VCaP (cell line): Measurements from ENCODE around the gene DCAF5.

ENCODE experiments used
- H3K27ac ChIP-seq: fragments of 450-650 bp; 2 replicates; pipeline ENCODE4 v1.5.1; 2017
- TF ChIP-seq, protein P1 (sequence below): fragments of 450-650 bp; conservative IDR thresholded peaks from 2 replicates; pipeline ENCODE4 v1.5.1; 2017; ENCODE audit warnings: mild to moderate bottlenecking, moderate library complexity

DCAF5 gene

DNA sequence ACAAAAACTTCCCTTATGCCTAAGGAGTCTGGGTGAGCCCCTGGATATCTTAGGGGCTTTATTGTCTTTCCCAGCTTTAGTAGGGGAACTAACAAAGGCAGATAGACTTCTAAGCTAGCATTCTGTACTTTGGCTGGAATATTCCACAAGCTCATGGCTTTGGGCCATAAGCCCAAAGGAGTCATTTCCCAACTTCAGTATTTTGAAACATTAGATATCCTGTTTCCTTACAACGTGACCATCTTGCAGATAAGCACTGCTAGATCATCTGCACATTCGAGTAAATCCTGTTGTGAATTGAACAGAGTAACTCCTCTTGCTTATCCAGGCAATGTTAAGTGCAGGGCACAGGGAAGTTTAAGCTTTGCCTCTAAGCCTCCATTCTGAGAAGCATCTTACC, 103.2 kb downstream of the DCAF5 start:
- TF ChIP-seq, protein P1, sequence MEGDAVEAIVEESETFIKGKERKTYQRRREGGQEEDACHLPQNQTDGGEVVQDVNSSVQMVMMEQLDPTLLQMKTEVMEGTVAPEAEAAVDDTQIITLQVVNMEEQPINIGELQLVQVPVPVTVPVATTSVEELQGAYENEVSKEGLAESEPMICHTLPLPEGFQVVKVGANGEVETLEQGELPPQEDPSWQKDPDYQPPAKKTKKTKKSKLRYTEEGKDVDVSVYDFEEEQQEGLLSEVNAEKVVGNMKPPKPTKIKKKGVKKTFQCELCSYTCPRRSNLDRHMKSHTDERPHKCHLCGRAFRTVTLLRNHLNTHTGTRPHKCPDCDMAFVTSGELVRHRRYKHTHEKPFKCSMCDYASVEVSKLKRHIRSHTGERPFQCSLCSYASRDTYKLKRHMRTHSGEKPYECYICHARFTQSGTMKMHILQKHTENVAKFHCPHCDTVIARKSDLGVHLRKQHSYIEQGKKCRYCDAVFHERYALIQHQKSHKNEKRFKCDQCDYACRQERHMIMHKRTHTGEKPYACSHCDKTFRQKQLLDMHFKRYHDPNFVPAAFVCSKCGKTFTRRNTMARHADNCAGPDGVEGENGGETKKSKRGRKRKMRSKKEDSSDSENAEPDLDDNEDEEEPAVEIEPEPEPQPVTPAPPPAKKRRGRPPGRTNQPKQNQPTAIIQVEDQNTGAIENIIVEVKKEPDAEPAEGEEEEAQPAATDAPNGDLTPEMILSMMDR: no peak
- no peak overlapping the region for H3K27ac ChIP-seq

DNA sequence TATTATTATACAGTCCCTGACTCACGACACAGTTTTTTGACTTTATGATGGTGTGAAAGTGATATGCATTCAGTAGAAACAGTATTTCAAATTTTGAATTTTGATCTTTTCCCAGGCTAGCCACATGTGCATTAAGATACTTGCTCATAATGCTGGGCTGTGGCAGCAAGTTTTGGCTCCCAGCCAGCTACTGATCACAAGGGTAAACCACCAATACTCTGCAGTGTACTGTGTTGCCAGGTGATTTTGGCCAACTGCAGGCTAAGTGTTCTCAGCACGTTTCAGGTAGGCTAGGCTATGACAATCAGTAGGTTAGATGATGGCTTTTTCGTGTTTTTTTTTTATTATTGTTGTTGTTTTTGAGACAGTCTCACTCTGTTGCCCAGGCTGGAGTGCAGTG, 104.5 kb downstream of the DCAF5 start:
- no peak overlapping the region for H3K27ac ChIP-seq
- TF ChIP-seq, protein P1: no peak

DNA sequence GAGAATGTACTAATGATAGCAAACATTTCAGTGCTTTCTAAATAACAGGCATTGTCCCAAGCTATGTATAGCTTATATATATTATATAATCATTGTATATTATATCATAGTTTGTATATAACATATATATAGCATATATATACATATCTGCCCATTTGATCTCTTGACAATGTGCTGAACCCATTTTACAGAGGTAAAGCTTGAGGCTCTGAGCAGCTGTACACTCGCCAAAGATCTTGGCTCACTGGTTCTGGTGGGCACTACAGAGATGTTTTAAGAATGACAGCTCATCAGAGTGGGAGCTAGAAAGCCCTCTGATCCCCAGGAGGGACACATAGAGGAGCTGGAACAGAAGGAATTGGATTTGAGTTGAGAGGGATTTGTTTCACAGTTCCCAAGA, 105.7 kb downstream of the DCAF5 start:
- TF ChIP-seq, protein P1: no peak
- no peak overlapping the region for H3K27ac ChIP-seq

DNA sequence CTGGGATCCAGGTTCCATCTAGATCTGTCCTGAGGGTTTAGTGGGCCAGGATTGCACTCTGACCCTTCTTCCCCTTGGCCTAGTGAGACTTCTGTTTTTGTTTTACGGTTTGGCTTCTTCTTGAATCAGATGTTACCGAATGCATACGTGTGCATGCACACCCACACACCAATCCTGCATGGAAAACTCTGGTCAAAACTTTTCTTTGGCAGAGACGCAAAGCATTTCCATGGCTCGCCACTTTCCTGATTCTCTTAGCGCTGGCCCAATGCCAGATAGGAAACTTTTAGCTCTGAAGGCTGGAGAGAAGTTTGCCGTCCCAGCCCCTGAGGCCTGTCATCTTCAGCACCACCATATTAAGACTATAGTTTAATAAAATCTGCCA, 106.5 kb downstream of the DCAF5 start:
- TF ChIP-seq, protein P1: no peak
- H3K27ac ChIP-seq: no peak overlapping the region

DNA sequence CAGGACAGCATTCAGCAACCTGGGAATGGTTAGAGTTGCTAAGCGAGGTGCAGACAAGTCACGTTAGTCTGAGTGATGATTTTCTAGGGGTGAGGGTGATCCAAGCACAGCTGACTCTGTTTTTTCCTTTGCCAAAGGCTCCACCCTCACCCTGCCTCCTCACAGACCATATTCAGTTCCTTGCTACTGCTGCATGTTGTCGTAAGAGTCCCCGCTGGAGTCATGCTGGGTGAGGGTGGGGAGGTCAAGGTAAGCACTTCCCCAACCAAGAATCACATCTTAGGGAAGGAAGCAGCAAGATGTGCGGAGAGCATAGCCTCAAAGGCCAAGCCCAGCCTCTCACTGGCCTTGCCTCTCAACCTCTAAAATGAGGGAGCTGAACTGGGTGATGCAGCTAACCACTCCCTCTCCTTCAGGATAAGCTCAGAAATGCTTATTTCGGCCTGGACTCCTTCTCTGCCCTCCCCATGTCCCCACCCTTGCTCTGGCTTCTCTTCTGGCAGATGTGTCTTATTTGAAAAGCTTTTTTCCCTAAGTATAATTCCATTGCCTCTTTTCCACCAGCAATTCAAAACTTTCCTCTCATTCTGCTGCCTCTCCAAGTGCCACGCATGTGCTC, 107.0 kb downstream of the DCAF5 start:
- H3K27ac ChIP-seq: no peak overlapping the region
- TF ChIP-seq, protein P1: no peak

DNA sequence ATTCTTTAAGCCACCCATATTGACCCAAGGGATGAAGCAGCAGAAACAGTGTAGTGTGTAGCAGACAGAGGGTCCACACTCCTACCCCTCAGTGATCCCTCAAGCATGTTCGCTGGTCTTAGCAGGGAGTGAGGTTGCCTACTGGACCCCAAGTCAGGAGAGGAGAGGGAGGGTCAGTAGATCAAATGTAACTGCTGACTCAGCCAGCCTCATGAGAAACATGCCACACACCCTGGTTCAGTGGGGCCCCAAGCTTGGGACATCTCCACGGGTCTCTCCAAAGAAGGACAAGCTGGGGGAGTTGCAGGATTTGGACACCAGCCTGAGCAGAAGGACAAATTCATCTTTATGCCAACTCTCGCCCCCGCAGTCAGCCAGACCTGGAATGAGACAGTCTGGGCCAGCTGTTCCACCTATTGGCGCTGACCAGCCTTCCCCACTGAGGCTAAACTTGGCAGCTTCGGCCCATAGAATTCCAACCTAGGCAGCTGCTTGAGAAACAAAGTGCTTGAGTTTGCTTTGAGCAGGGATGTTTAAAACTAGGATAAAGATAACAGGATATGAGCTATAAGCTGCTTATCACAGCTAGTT, 107.9 kb downstream of the DCAF5 start:
- TF ChIP-seq, protein P1: no peak
- H3K27ac ChIP-seq: no peak overlapping the region

DNA sequence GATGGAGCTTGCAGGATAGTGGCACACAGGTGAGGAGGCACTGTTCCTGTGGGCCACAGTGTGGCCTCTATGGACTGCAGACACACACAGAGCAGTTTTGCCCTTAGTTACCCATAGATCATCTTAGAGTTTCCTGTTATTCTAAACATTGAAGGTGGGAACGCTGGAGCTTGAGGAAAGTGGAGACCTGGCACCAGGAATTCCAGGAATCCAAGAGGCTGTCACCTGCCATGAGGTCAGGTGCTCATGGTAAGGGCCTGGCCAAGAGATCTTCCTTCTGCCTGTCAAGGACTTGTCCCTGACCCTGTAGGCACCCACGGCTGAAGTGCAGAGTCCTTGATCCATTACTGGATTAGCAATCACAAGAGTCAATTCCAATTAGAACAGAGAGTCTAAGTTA, 108.6 kb downstream of the DCAF5 start:
- H3K27ac ChIP-seq: no peak overlapping the region
- TF ChIP-seq, protein P1: no peak
